ENCODE measurements around the gene ING4. TPM values are rescaled to one million over a fixed set of nuclear protein-coding genes. Genes with fewer than 3 reads are reported as not detected.

The ING4 gene
- total and polyA plus RNA-seq, 2 of the 13 experiments (the other 11 are each of a cell fraction or from before 2014, with no cell fraction given), result 14.4 to 32.4 TPM

- peak; percentile 85; the same call in 1 of the 2 replicates for TF ChIP-seq CENPBD1 (CRISPR knock-in tag; IDR thresholded peaks at IDR 0.05; ENCODE audit: borderline replicate concordance, low read depth)
- TF ChIP-seq KDM4B (CRISPR knock-in tag; IDR thresholded peaks at IDR 0.05), result no peak
- TF ChIP-seq BCL3 (CRISPR knock-in tag; IDR thresholded peaks at IDR 0.05), result no peak; the same call in 1 of the 2 replicates
- TF ChIP-seq NFAT5 (CRISPR knock-in tag; IDR thresholded peaks at IDR 0.05), result no peak
- no peak; the same call in 1 of the 2 replicates for TF ChIP-seq ZNF614 (CRISPR knock-in tag; IDR thresholded peaks at IDR 0.05; ENCODE audit: borderline replicate concordance)
- TF ChIP-seq RFX5 (IDR thresholded peaks at IDR 0.05; ENCODE audit: low read depth, low read length), result peak; percentile 74; the same call in 1 of the 2 replicates
- TF ChIP-seq POLR2G (IDR thresholded peaks at IDR 0.05; ENCODE audit: low read depth, low read length), result peak; percentile 79
- TF ChIP-seq ZNF224 (CRISPR knock-in tag; IDR thresholded peaks at IDR 0.05), result no peak
- peak; percentile 55; the same call in 1 of the 2 replicates for TF ChIP-seq NFIC (IDR thresholded peaks at IDR 0.05; ENCODE audit: low read length)
- no peak for TF ChIP-seq FLYWCH1 (CRISPR knock-in tag; IDR thresholded peaks at IDR 0.05)
- TF ChIP-seq ATF2 (CRISPR knock-in tag; IDR thresholded peaks at IDR 0.05), result peak; percentile 99
- no peak for TF ChIP-seq ZNF563 (CRISPR knock-in tag; IDR thresholded peaks at IDR 0.05)
- TF ChIP-seq KDM5B (CRISPR knock-in tag; IDR thresholded peaks at IDR 0.05; ENCODE audit: borderline replicate concordance), result no peak
Measured at GRCh38 chr12:6662906-6663742, at the start of gene ING4 (continued).
